DMS53 treated with DMSO at 0.1 percent for 48 hours (cell line): ENCODE data around the gene SEMA5B.
A peak's percentile ranks its signal among the peaks of the same experiment; 100 is the strongest.

ENCODE experiments used
- DNase-seq: peaks from one replicate; lab custom pipeline; 2025; ENCODE audit not compliant: unreplicated experiment; lab: John Stamatoyannopoulos, UW

The SEMA5B gene

GRCh38 chr3:122945230-122945629, 82.3 kb downstream of the SEMA5B start:
- no peak for DNase-seq

DNA sequence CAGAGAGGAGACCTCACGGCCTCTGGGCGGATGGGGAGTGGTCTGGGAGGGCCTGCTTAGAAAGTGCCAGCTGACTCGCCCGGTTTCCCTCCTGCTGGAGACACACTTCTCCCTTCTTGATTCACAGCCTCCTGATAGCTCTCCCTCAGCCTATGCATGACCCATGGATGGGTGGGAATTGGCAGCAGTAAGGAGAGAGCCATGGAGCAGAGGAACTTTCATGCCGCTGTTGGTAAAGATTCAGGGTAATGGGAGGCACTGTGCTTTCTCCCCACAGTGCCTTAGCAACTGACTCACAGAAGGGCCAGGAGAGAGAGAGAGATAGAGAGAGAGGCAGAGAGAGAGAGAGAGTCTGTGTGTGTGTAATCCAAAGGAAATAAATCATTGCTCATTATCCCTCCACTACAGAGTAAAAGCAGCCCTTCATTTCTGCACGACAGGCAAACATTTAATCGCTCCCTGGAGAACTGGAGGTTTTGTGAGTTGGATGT, 82.8 kb downstream of the SEMA5B start:
- no peak for DNase-seq

GRCh38 chr3:122943828-122944190, 83.8 kb downstream of the SEMA5B start:
- no peak for DNase-seq

DNA sequence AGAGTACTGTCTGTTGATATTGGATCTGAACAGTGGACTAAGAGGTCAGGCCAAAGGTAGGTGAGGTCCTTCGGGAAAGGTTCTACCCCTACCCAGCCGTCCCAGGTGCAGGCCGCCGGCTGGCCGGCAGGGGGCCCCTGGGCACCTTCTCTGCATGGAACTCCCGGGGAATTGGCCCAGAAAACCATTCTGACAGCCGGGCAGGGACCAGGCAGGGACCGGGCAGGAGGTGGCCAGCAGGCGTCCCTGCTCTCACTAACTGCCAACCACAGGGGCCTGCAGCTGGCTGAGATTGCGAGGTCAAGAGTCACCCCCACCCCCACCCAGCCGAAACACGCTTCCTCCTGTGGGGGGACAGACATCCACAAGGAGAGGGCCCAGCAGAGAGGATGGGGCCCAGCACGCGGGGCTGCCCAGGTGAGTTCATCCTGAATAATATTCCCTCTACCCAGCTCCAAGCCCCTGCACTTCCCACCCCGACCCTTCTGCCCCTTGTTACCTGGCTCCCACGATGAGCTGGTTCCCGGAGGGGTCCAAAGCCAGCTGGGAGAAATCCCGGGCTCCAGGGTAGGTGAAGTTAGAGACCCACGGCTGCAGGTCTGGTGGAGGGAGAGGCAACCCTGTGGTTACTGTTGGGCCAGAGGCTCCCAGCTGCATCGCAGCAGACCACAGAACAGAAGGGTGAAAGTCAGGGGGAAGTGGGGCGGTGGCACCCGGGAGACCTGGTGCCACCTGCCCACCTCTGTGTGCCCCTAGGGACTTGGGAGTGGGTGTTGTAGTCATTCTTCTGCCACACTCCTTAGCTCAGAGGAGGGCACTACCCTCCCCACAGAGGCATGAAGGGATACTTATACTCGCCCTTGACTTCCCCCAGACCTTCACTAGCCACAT, 84.4 kb downstream of the SEMA5B start:
- DNase-seq: peak; percentile 60

GRCh38 chr3:122942239-122942638, 85.3 kb downstream of the SEMA5B start:
- DNase-seq: no peak

GRCh38 chr3:122941228-122942206, 86.0 kb downstream of the SEMA5B start:
- no peak for DNase-seq

DNA sequence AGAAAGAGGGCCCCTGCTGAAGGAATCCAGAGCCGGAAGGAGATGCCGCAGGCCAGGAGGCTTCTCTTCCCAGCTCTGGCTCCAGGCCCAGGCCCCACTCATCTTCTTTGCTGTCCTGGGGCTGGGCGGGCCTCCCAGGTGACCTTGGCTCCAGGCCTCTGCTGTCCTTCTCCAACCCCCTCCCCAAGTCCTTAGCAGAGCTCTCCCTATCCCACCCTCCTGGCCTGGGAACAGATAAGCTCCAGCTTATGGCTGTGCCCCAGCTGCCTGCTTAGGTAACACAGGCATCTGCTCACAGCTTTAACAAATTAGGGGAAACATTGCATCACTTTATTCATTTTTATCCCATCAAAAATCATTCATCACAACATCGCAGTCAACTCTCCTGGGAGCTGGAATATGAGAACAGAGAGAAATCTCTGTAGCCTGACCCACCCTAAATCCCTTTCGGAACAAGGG, 86.9 kb downstream of the SEMA5B start:
- DNase-seq: no peak

- DNase-seq: no peak
Measured at GRCh38 chr3:122938783-122939425, 88.7 kb downstream of the SEMA5B start.

- no peak for DNase-seq
Measured at GRCh38 chr3:122937745-122938144, 89.8 kb downstream of the SEMA5B start.

- no peak for DNase-seq
Measured at GRCh38 chr3:122936986-122937385, 90.6 kb downstream of the SEMA5B start.

DNA sequence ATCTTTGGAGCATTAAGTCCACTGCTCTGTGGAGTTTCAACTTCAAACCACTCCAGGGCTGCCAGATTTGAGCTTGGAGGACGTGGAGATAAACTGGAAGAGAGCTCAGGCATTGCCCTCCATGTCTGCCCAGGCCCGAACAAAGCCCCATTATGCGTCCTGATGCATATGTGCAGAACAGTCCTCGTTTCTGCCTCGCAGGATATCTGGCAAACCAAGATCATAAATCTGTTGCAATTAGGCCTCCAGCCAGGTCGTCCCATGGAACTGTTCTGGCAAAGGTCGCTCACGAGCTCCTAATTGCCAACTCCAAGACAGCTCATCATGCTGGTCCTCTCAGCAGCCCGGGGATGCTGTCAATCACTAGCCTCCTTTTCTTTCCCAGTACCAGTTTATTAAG, 91.2 kb downstream of the SEMA5B start:
- no peak for DNase-seq

DNA sequence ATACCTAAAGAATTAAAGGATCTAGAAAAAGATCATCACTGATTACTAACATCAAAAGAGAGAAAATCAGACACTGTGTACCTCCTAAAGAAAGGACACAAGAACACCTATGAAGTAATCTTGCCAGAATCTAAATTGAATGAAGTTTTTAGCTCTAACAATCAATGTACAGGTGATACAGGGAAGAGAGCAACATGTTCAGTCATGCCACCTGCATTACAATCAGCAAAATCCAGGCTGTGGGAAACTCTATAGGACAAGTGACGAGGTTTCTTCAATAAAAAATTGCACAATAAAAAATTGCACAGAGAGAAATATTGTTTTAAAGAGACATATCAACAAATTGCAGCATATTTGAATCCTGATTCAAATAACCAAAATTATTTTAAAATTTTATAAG, 93.3 kb downstream of the SEMA5B start:
- DNase-seq: no peak

- DNase-seq: no peak
Measured at GRCh38 chr3:122932251-122932967, 95.2 kb downstream of the SEMA5B start.

DNA sequence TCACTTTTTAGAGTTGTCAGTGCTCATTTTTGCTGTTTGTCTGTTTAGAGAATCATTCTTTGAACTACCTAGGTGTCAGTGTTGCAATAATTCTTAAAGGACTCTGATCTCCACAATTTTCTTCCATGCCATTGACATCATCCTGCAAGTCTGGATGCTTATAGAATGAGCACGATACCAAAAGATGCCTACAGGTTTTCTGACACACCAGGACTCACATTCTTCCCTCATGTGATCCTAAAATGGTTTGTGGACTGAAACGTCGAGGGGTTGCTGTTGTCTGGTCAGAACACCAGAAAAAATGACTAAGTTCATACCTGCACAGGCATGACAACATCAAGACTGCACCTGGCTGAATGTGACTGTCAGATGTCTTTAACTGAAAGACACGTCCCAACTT, 95.9 kb downstream of the SEMA5B start:
- no peak for DNase-seq

DNA sequence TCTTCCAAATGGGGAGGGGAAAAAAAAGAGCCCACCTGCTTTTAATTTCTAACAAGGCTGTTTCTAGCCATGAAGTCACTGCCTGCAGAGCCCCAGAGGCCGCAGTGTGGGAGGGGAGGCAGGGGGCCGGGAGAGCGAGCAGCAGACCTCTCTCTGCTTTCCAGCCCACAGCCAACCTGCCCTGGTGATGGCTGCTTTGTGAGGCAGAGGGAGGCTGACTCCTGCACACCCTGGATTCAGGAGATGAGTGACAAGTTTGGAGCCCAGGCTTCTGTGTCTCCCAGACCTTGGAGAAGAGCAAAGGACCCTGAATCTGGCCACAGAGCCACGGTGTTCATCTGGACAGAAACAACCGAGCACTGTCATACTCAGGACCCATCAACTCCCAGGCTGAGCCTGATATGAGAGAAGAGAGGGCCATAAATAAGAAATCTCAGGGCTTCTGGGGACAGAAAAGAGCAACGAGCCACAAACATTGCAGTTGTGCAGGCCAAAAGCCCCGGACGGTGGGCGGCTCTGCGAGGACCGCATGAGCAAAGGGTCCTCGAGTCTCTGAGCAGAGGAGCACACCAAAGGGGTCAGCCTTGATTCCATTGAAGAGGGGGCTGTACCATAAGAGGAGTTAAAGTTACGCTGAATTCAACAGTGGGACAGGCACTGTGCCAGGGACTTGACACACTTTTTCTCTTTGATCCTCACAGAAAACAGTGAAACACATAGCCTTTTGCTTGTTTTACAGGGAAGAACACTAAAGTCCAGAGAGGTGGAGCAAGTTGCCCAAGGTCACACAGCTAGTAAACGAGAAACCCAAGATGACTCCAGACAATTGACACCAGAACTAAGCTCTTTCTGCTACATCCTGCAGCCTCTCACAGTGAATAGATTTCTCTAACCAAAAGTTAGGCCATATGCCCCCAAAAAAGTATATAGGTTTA, 97.2 kb downstream of the SEMA5B start:
- no peak for DNase-seq

DNA sequence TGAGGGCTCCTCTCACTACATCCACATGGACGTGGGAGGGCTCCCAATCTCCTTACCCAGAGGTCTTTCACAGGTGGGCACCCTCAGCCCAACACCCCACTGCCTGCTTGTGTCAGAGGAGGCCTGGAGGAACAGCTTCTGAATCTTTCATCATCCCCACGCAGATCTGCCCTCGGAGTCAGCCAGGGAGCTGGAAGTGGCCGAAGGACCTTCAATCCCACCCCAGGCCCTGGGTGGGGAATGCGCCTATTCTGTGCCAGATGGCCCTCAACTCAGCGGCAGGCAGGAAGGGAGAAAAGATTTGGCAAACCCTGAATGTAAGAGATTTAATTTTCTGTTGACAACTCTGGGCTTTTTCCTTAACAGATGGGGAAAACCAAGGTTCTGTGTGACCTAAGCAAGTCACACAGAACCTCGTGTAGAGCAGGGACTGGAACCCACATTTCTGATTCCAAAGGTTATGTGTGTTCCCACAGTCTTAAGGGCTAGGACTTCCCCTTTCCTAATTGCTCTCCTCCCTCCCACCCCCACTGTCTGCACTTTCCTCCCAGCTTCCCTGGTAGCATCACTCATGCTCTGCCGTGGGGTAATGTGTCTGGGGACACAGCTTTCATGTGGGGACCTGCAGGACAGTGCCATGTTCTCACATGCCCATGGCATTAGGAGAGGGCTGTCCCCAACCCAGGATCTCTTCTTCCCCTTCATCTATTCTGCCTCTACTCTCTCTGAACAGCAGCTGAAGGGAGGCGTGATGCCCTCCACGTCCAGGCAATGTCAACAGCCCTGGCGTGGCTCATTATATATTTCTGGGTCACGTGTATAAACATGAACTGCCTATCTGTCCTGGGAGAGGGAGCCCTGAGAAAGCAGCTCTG, 98.1 kb downstream of the SEMA5B start:
- no peak for DNase-seq

DNA sequence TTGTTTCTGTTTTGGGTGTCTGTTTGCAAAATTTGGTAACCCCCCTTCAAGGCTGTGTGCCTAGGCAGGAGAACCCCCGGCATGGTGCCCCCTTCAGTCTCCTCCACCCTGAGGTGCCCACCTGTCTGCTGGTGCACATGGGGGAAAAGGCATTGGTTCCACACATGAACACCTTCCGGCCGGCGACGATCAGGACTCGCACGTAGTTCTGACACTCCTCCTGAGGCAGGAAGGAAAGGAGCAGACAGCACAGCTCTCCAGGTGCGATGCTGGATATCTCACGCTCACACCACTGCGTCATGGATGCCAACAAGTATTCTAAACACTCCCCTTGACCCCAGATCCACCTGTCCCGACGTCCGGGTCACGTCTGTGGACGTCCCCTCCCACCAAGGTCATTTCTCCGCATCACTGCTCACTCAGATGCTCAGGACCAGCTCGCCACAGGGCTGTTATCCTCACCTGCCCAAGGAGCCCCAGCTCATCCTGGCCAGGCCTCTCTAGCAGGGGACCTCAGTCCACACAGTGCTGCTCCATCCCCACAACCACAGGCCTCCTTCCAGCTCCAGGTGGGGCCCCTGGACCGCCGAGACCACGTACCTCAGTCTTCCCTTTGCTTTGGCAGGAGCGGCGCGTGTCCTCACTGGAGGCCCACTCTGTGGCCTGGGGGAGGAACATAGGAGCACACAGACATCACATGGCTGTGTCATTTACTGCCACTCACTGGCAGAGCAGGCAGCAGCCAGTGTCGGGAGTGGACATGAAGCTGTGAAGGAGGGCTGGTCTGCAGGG, 99.0 kb downstream of the SEMA5B start:
- no peak for DNase-seq

- DNase-seq: no peak
Measured at GRCh38 chr3:122927726-122928125, 99.8 kb downstream of the SEMA5B start.
